Fibroblast of skin of right biceps (primary cell): Measurements from ENCODE around the gene TMEM220.
"Not testable (repeated sequence)": the region's sequence is repeated elsewhere in the genome, so short reads cannot be mapped to it uniquely, and the experiment has no call there.

Experiments
- DNase-seq: peaks from one replicate; pipeline ENCODE4 v3.0.0-alpha.2; 2013

The TMEM220 gene

GRCh38 chr17:10727192-10727591, 2.6 kb downstream of the TMEM220 start:
- DNase-seq, result peak; percentile 11

GRCh38 chr17:10726196-10726595, 3.6 kb downstream of the TMEM220 start:
- no peak for DNase-seq

DNA sequence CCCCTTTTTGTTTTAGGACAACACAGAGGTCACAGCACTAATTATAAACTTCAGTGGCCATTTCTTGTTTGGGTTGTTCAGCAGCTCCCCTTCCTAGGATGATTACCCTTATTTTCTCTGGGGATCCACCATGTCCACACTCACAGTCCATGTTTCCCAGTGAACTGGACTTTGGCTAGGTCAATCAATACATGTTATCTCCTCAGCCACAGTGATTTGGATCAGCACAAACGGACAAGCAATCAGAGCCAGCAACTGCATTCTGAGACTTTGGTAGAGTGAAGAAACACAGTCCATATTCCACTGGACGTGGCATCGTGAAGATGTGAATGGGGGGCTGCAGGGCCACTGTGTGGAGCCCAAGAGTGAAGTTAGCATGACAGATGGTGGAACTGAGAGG, 4.6 kb downstream of the TMEM220 start:
- no peak for DNase-seq

DNA sequence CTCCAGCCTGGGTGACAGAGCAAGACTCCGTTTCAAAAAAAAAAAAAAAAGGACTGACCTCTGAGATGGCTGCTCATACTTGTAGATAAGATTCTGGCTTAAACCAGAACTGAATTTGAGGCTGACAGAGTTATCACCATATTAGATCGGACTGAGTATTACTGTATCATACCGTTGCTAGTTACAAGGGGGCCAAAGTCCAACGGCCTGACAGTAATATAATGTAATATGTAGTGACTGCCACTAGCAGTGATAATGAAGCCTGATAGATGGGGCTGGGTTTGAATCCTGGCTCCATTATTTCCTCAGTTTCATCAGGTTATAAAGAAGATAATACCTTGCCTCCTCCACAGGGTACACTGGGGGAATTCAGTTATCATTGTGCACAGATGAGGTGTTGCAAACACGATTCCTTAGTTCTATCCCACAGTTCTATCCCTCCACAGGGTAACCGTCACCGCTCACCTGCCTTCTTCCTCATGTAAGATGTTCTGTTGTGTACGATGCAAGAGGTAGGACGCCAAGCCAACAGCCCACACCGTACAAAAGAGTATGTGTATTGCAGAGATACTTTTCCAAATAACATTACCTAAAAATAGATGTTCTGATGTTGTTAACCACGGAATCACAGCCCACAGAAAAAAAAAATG, 5.2 kb downstream of the TMEM220 start:
- no peak for DNase-seq

GRCh38 chr17:10718547-10718946, 11.3 kb downstream of the TMEM220 start:
- DNase-seq, result no peak

DNA sequence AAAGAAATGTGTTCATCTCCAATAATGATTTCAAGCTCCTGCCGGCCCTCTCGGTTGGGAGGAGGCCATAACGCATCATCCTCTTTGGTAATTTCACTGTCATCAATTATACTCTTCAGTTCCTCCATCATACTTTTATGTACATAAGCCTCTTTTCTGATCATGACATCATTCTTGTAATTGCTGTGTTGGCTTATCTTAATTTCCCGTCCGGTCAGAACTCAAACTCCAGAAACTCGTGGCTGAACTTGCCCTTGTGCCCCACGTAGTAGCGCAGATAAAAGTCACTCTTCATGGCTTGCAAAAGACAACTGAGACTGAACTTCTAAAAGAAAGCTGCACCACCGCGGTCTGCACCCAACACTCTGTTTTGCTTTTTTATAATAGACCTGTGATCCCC, 13.6 kb downstream of the TMEM220 start:
- DNase-seq, result no peak

GRCh38 chr17:10713318-10713717, 16.5 kb downstream of the TMEM220 start:
- no peak for DNase-seq

DNA sequence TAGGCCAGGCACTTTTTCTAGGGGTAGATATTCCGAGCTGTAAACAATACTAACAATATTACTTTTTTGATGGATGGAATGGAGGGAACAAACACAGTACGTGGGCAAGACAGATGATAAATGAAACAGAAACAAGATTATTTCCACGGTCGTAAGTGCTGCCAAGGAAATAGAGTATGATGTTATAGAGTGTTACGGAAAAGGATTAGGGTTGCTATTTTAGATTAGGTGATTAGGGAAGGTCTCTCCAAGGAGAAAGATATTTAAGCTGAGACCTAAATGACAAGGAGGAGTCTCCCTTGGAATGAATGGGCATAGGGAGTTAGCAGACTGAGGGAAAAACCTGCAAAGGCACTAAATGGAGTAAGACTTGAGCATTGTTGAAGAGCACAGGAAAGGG, 24.1 kb downstream of the TMEM220 start:
- no peak for DNase-seq

DNA sequence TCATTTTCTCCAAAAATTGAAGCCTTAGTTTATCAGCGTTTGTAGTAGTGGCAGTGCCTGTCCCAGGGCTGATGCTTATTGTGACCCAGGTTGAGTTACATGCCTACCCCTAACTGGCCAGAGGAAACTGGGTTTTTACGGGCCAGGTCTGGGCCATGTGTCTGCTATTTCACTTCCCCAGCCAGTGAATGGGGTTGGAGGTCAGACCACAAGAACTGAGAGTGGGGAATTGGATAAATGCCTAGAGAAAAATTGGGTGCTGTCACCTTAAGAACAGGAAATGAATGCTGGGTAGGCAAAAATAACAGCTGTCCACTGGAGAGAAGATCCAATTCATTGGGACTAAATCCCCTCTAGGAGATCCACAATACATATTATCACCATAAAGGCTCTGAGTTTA, 27.2 kb downstream of the TMEM220 start:
- DNase-seq, result no peak

- no peak for DNase-seq
These were observed 30.0 kb downstream of the TMEM220 start for GRCh38 chr17:10699856-10700255.

GRCh38 chr17:10698096-10698818, 31.6 kb downstream of the TMEM220 start:
- peak; percentile 33 for DNase-seq

- peak; percentile 95 for DNase-seq
These were observed 32.4 kb downstream of the TMEM220 start, which contains the start of the genes ADPRM and SCO1 for GRCh38 chr17:10697092-10698081. Gene ADPRM, plus strand, starts transcription at chr17:10697594. Its CDS starts 7,333 bp downstream, at chr17:10704927. Gene SCO1, minus strand, starts transcription at chr17:10697533. Its CDS starts 26 bp downstream, at chr17:10697507.

DNA sequence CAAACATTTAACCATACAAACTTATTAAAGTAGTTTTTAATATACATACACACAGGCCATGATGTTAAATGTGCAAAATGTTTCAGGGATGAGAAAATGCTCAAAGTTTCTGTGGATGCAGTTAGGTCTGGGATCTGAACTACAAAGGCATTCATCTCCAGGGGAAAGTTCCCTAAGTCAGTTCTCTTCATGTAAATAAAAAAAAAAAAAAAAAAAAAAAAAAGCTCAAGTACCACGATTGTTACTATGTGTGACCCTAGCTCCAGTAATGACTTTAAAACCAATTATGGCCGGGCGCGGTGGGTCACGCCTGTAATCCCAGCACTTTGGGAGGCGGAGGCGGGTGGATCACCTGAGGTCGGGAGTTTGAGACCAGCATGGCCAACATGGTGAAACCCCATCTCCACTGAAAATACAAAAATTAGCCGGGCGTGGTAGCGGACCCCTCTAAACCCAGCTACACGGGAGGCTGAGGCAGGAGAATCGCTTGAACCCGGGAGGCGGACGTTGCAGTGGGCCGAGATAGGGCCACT, 33.9 kb downstream of the TMEM220 start:
- DNase-seq, result not testable (repeated sequence)

DNA sequence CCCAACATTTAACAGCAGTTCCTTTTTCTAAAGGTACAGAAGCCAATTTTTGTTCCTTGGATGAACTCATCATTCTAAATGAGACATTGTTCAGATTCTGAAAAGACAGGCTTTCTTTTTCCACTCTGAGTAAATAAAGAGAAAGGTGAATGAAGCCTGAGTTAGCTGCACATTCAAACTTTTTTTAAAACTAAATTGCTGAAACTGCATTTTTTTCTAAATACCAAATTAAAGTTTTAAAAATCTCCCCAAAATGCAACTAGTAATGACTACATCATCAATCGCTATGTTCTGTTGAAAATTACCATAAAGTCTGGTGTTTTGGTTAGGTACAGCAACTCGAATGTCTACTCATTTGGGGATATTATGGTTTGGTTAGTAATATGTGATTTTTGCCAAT, 42.3 kb downstream of the TMEM220 start:
- no peak for DNase-seq

DNA sequence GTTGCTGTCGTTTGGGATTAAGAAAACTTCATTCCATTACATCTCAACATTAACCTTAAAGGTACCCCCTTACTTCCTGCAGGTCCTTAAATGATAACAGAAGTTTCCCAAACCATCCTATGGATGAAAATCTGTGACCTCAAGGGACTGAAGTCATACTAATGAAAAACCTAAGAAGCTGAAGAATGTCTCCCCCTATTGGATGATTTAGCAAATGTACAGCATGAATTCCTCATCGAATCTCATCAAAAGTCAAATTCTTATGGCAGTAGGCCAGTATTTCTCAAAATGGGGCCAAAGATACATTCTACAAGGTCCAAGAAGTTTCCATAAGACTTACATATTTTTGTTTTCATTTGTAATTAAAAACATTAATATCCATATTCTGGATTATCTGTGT, 46.0 kb downstream of the TMEM220 start:
- peak; percentile 48 for DNase-seq

DNA sequence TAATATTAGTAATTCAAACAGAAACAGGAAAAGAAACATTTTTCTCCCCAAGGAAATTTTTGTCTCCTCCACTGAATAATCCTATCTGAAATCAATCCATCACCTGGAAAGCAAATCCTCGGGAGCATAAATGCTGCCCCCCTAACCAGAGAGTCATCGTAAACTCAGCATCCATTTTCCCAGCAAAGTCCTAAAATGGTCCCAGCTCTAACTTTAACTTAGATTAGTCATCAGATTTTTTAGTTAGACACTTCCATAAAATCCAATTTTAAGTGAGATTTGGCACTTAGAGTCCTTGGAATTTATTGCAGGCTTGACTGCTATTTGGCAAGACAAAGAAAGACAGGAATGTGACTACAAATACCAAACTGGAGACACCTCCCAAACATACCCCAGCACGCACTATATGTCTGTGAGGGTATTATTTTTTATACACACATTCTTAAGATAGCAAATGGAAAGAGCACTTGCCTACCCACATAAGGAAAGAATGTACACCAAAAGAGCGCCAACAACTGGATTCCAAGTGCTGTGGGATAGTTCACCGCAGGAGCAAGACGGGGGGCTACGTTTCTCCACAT, 47.9 kb downstream of the TMEM220 start:
- DNase-seq, result peak; percentile 92

DNA sequence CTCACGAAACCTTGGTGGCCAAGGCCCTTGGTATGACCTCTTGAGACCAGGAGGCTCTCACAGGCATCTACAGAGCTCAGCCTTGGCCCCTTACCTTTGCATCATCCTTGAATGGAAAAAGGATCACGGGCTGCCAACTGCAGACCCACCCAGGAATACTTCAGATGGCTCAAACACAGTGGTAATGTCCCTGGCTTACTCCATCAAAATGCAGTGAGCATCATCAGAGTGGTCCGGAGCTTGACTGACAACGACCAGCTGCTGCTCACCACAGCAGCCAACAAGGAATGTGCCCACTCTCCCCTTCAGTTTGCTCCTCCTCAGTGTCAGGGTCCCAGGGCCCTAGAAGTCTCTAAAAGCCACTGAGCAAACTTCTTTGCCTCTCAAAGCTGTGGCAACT, 55.1 kb downstream of the TMEM220 start:
- no peak for DNase-seq

DNA sequence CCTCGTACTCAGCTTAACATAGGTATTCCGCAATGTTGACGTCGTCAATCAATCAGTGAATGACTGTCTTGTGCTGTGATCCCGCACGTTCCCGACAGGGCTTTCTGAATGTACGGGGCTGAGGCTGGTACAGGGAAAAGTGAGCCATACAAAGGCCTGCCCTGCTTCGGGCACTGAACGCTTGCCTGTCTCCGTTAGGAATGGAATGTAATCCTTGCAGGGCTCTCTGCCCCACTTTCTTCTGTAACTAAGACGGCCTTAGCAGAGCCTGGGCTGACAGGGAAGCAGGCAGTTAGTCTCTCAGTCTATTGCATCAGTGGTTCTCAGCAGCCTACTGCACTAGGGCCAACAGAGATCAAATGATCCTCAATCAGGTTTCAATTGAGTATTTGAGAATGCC, 56.5 kb downstream of the TMEM220 start:
- DNase-seq, result no peak

DNA sequence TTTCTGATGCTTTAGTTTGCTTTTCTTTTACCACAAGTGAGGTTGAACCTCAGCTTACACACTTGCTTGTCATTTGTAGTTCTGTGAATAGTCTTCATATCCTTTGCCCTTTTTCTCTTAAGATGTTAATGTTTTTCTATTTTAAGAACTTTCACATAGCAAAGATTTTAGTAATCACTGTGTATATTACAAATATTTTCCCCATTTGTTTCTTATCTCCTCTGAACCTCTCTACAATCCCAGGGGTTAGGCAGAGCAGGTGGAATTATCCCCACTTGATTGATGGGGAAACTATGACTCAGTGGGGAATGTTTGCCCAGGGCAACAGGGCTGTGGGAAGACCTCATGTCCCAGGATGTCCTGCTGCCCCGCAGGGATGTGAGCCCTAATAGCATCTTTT, 61.0 kb downstream of the TMEM220 start:
- peak; percentile 67 for DNase-seq

DNA sequence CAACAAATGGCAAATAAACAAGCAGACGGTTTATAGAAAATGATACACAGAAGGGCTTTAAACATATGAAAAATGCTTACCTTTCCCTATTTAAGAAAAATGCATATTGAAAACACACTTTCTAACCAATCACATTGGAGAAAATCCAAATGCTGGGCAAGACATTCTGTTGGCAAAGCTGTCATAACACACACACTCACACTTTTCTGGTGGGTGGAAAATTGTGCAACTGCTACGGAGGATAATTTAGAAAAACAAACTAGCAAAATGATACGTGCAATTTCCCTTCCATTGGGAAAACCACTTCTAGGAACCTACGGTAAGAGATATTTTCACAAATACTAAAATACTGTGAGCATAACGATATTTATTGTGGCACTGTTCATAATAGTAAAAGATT, 62.9 kb downstream of the TMEM220 start:
- no peak for DNase-seq

DNA sequence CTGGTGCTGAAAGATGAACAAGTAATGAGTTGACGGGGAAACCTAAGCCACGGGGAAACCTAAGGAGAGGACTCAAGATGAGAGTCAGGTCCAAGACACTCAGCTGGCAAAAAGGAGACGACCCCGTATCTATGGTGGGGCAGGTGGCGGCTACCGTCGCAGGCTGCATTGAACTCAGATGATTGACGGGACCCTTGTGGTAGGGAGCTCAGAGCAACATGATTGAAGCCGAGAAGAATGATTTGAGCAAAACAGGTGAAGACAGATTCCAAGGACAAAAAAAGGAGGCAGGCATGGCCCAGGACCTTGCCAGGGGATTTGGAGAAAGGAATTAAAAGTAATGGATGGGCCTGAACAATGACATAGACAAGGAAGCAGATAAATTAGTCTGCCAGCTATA, 65.3 kb downstream of the TMEM220 start:
- no peak for DNase-seq
